ENCODE measurements around the gene JMJD1C.

JMJD1C gene

DNA sequence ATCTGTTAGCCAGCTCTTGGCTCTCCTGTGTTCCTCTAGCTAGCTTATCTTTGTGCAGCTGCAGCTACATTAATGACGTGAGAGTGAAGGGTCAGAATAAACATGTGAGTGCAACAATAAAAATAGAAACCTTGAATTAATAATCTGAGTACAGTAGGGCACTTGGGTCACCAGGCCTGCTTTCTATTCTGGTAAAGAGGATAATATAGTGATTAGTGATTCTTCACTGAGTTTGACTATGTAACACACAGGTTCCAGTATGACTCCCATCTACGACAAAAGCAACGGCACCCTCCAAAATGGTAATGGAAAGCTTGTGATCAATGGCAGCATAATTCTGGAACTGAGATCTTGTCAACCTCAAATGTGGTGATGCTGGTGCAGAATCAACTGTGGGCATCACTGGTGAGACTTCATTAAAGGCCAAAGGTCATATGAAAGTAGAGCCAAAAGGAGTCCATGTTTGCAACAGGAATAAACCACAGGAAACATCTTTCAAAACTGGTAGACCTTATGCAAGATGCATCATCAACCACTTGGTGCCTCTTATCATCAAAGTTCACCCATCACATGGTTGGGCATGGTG, 255.1 kb downstream of the JMJD1C start:
- peak; percentile 24 for DNase-seq

GRCh38 chr10:63209705-63210104, 256.1 kb downstream of the JMJD1C start:
- DNase-seq = no peak

DNA sequence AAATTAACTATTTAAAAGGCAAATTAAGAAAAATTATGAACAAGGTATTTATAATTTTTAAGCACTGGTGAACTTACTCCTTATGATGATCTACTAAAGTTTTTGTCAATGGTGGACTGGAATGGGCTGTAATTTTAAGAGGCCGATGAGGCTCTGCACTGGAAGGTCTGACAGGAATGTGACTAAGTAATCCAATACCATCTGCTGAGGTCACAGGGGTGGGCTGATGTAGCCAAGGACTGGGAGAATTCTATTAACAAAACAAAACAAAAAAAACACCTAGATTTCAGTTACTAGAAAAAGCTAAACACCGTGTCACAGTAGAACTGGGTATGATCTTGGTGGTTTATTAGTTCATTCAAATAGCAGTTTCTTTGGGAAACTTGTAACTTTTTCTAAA, 256.8 kb downstream of the JMJD1C start:
- no peak for DNase-seq

GRCh38 chr10:63206997-63207811, 258.6 kb downstream of the JMJD1C start:
- DNase-seq = peak; percentile 11

GRCh38 chr10:63206576-63206975, 259.2 kb downstream of the JMJD1C start:
- DNase-seq = no peak

DNA sequence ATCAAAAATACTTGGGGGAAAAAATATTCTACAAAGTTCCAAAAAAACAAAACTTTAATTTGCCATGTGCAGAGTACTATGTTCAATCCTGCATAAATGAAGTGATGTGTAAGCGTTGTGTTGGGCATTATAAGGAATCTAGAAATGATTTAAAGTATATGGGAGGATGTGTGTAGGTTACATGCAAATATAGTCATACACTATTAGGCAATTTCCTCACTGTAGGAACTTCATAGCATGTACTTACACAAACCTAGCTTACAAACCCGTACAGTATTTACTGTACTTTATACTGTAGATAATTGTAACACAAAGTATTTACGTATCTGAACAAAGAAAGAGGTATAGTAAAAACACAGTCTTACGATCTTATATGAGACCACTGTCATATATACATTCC, 260.4 kb downstream of the JMJD1C start:
- DNase-seq = no peak

- DNase-seq = no peak
Measured at GRCh38 chr10:63204667-63205391, 260.9 kb downstream of the JMJD1C start.

- DNase-seq = no peak
Measured at GRCh38 chr10:63201118-63201517, 264.7 kb downstream of the JMJD1C start.

GRCh38 chr10:63200431-63200830, 265.3 kb downstream of the JMJD1C start:
- no peak for DNase-seq

DNA sequence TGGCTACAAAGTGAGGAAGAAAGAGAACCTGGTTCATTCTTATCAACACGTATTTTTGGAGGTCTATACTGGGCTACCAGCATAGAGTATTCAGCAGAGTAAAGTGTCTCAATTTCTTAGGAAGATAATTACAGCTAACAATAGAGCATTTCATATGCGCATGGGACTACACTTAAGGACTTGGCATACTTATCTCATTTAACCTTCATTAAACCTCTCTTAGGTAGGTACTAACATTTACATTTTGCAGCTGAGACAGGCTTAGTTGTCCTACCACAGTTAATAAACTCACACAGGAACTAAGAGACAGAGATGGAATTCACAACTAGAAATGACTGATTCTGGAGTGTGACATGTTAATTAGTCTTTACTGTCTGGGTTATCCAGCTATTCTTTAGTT, 266.1 kb downstream of the JMJD1C start:
- no peak for DNase-seq

GRCh38 chr10:63197344-63198092, 268.3 kb downstream of the JMJD1C start:
- DNase-seq = no peak

DNA sequence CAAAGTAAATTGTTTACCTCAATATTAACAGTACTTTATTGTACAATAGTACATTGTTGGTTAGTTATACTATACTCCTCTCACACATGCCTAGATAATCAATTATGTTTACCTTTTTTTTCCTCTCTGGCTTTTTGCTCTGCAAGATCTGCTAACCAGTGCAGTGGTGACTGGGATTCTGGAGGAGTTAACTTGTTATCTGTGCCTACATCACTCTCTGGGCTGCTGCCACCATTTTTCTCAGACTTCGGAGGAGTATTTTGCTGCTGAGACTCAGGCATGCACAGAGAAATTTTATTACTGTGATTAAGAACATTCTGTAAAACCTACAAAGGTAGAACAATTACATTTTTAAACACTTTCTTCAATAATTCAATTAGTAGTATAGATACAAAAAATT, 273.0 kb downstream of the JMJD1C start:
- DNase-seq = no peak

- no peak for DNase-seq
Measured at GRCh38 chr10:63175534-63175933, 290.2 kb downstream of the JMJD1C start.

GRCh38 chr10:63173468-63174232, 292.1 kb downstream of the JMJD1C start:
- no peak for DNase-seq

DNA sequence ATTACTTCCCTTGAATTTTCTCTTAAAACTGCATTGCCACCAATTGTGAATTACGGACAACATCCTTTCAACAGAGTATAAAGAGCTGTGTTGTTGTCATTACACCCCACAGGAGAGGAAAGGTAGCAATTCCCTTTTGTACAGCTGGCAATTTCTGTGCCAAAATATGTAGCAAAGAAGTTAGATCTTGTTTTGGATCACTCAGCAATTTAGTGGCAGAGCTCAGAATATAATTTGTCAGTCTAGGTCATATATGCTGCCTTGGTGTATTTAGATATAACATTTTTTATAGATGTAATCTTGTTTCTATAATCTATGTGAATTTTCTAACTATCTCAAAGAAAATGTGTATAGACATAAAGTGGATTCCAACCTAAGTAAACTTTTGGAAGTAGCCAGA, 293.9 kb downstream of the JMJD1C start:
- DNase-seq = no peak

- no peak for DNase-seq
Measured at GRCh38 chr10:63171255-63171855, 294.4 kb downstream of the JMJD1C start.

DNA sequence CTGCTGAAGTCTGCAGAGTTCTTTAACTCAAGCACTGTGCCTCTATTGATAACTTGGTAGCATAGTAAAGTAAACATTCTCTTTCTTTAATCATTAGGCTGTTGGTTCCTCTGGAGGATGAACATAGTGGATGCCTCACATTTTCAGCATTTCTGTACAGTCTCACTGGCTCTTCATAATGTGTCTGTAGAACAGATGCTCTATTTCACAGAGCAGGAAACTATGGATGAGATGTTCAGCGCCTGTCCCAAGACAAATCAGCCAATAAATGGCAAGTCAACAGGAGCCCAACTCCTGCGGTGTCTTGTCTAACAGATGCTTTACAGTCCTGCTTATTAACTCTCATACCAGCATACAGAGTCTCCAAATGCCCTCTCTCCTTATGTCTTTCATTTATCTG, 296.2 kb downstream of the JMJD1C start:
- no peak for DNase-seq

DNA sequence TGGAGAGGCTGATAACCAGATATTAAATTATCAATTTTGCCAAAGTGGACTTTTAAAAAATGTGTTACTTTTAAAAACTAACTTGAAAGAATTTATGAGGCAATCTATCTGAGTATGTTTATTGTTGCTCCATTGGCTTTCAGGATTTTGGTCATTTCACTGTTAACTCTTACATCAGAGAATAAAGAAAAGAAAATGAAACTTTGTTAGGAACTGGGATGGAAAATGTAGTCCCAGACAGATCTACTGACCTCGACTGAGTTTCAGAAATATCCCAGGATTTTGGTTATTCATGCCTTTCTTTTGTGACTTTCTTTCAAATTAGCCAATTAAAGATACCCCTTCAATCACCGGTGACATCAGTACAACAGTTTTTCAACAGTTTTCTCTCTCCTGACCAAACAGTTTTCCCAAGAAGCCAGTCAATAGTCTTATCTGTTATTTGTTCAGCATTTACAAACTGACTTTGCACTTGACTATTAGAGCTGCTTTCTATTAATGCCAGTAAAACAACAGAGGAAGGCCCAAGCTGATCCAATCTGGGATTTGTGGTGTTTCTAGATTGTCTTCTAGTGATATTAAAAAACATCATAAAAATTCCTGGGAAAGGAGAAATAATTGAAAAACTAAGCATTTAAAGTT, 296.8 kb downstream of the JMJD1C start:
- no peak for DNase-seq

DNA sequence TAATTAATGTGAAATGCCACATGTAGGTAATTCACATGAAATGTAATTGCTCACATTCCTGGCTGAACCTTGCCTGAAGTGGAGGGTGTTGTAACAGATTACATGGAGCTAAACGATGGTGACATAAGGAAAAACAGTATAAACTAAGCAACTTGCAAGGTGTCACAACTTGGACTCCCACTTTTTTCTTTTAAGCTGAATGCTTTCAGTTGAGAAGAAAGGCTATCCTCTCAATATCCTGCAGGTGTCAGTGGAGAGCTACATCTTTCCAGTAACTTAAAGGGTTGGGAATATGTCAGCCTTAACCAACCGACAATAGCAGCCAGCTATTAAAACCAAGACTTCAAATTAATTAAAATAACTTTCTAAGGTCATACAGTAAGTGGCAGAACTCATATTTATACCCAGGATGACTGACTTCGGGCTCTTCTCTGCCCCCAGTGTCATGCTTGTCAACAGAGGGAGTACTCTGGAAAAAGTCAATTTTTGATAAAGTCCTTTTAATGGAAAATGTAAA, 299.0 kb downstream of the JMJD1C start:
- peak; percentile 88 for DNase-seq

DNA sequence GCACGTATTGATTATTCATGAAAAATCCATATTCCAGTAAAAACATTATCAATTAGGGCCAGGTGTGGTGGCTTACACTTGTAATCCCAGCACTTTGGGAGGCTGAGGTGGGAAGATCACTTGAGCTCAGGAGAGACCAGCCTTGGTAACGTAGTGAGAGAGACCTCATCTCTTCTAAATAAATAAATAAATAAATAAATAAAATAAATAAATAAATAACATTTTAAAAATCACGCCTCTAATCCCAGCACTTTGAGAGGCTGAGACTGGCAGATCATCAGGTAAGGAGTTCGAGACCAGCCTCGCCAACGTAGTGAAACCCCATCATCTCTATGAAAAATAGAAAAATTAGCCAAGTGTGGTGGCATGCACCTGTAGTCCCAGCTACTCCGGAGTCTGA, 300.5 kb downstream of the JMJD1C start:
- no peak for DNase-seq

DNA sequence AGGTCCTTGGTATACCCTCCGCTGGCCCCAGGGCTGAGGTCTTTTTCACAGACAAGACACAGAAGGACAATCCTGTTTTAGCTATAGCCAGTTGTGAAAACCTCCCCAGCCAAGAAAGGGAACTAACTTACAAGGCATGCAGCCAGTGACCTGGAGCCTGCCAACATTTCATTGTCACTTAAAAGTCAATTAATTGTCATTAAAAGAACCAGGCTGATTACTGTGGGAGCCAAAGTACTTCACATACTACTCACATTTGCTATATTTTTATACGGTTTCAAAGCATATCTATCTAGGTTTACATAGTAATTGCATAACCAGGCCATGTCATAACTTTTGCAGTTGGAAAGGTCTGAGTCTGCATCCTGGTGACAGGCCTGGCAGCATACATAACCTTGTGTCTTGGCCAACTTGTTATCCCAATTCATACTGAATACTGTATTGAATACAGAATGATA, 301.6 kb downstream of the JMJD1C start:
- no peak for DNase-seq

Data from hematopoietic multipotent progenitor cell treated with erythropoietin and hydrocortisone succinate and interleukin-3 and kit ligand, for 6 days (in vitro differentiated cells).